GM21737 (cell line): Measurements from ENCODE around the gene COPS7B.
"Not testable (repeated sequence)": the region's sequence is repeated elsewhere in the genome, so short reads cannot be mapped to it uniquely, and the experiment has no call there.

Experiments used
- ATAC-seq: cut with Tn5 transposase; IDR thresholded peaks from one replicate; pipeline ENCODE4 v1.9.1; 2021; ENCODE audit warnings: mild to moderate bottlenecking, moderate library complexity; ENCODE audit not compliant: unreplicated experiment

Gene COPS7B

GRCh38 chr2:231786177-231786916 is at the start of gene COPS7B:
COPS7B (plus strand) TSS chr2:231786445; CDS start chr2:231788571, 2,126 bp downstream.
- peak; percentile 46 for ATAC-seq

- no peak for ATAC-seq
Observed at GRCh38 chr2:231737761-231738160, 48.5 kb upstream of the COPS7B start.

- ATAC-seq = no peak
Observed at GRCh38 chr2:231743376-231744116, 42.7 kb upstream of the COPS7B start.

- ATAC-seq = no peak
Observed at GRCh38 chr2:231745303-231746038, 40.8 kb upstream of the COPS7B start.

- ATAC-seq = not testable (repeated sequence)
Observed at GRCh38 chr2:231748153-231748896, 37.9 kb upstream of the COPS7B start.

GRCh38 chr2:231749016-231749415 is 37.2 kb upstream of the COPS7B start:
- ATAC-seq = not testable (repeated sequence)

GRCh38 chr2:231751042-231751815 is 35.0 kb upstream of the COPS7B start:
- ATAC-seq = no peak

- no peak for ATAC-seq
Observed at GRCh38 chr2:231752061-231752460, 34.2 kb upstream of the COPS7B start.

GRCh38 chr2:231761735-231762134 is 24.5 kb upstream of the COPS7B start:
- ATAC-seq = no peak

GRCh38 chr2:231764124-231764523 is 22.1 kb upstream of the COPS7B start:
- no peak for ATAC-seq

- no peak for ATAC-seq
Observed at GRCh38 chr2:231764760-231765159, 21.5 kb upstream of the COPS7B start.

- ATAC-seq = peak; percentile 66
Observed at GRCh38 chr2:231765496-231765929, 20.7 kb upstream of the COPS7B start.

- no peak for ATAC-seq
Observed at GRCh38 chr2:231769170-231770136, 16.8 kb upstream of the COPS7B start.

- ATAC-seq = peak; percentile 18
Observed at GRCh38 chr2:231780123-231780908, 5.9 kb upstream of the COPS7B start.

- ATAC-seq = peak; percentile 90
Observed at GRCh38 chr2:231780909-231781797, 5.1 kb upstream of the COPS7B start, which contains the start of gene PDE6D. PDE6D (minus strand) TSS chr2:231781282; CDS start chr2:231781114, 168 bp downstream.

- ATAC-seq = no peak
Observed at GRCh38 chr2:231781798-231782726, 4.2 kb upstream of the COPS7B start.
